ENCODE data around the gene ACHE. TPM values are rescaled to one million over a fixed set of nuclear protein-coding genes. Genes with fewer than 3 reads are reported as not detected.

The ACHE gene
- total and polyA plus RNA-seq, 7 donors: 10.7 to 99.2 (median 23.8) TPM

GRCh38 chr7:100902638-100903037 is 7.0 kb upstream of the ACHE start:
- 78 to 84% (median 81%) methylated on average over 7 of the region's 7 CpGs for WGBS, 3 donors

GRCh38 chr7:100901921-100902332 is 6.2 kb upstream of the ACHE start:
- ATAC-seq (no peak), DNase-seq (no peak)
- H3K27ac ChIP-seq: no peak overlapping the region
- no peaks in the 10 kb centered on the region for H3K9me3 ChIP-seq
- H3K36me3 ChIP-seq (ENCODE audit: insufficient read depth in 1 of 2, low read depth in 1 of 2): no peaks in the 10 kb centered on the region
- intact Hi-C loops (cut with DNase I): no loop called here
- H3K27me3 ChIP-seq (ENCODE audit: insufficient read depth in 3 of 3, low read length in 2 of 3): no peaks in the 10 kb centered on the region
- H3K4me1 ChIP-seq: no peaks in the 10 kb centered on the region
- 59 to 73% (median 64%) methylated on average over 5 of the region's 5 CpGs for WGBS, 3 donors
- H3K4me3 ChIP-seq: no peak overlapping the region
- no peak for TF ChIP-seq CTCF (IDR thresholded peaks at IDR 0.05)

More at GRCh38 chr7:100902638-100903037, 7.0 kb upstream of the ACHE start:
- TF ChIP-seq CTCF (IDR thresholded peaks at IDR 0.05): no peak
- no peaks in the 10 kb centered on the region for H3K9me3 ChIP-seq
- no peaks in the 10 kb centered on the region for H3K4me1 ChIP-seq
- no peaks in the 10 kb centered on the region for H3K36me3 ChIP-seq (ENCODE audit: insufficient read depth in 1 of 2, low read depth in 1 of 2)
- intact Hi-C loops (cut with DNase I): no loop called here
- H3K4me3 ChIP-seq: no peak overlapping the region
- H3K27me3 ChIP-seq (ENCODE audit: insufficient read depth in 3 of 3, low read length in 2 of 3): no peaks in the 10 kb centered on the region
- H3K27ac ChIP-seq: no peak overlapping the region
- no peak for ATAC-seq
- DNase-seq: no peak

GRCh38 chr7:100900978-100901377 is 5.3 kb upstream of the ACHE start:
- Histone ChIP-seq H3K4me1 (no peaks in the 10 kb centered on the region), H3K27ac (no peak overlapping the region), H3K9me3 (no peaks in the 10 kb centered on the region), H3K36me3 (ENCODE audit: insufficient read depth in 1 of 2, low read depth in 1 of 2) (no peaks in the 10 kb centered on the region), H3K27me3 (ENCODE audit: insufficient read depth in 3 of 3, low read length in 2 of 3) (peaks cover 0 to 5% (median 0%) of the 10 kb centered on the region in 3 donors), H3K4me3 (no peak overlapping the region)
- intact Hi-C loops (cut with DNase I): no loop called here
- no peak for DNase-seq
- no peak for TF ChIP-seq CTCF (IDR thresholded peaks at IDR 0.05)
- WGBS, 3 donors: 42 to 51% (median 45%) methylated on average over 2 of the region's 2 CpGs
- ATAC-seq: no peak

GRCh38 chr7:100899432-100899831 is 3.7 kb upstream of the ACHE start:
- intact Hi-C loops (cut with DNase I): loop anchor here (5.0 kb wide), 1 partner anchor 178 kb away; no protein-coding TSS in a partner anchor
- ATAC-seq (no peak), DNase-seq (no peak)
- Histone ChIP-seq H3K27ac (no peak overlapping the region), H3K4me3 (no peak overlapping the region), H3K9me3 (no peaks in the 10 kb centered on the region), H3K27me3 (ENCODE audit: insufficient read depth in 3 of 3, low read length in 2 of 3) (peaks cover 0 to 6% (median 0%) of the 10 kb centered on the region in 3 donors), H3K36me3 (ENCODE audit: insufficient read depth in 1 of 2, low read depth in 1 of 2) (no peaks in the 10 kb centered on the region), H3K4me1 (no peaks in the 10 kb centered on the region)
- TF ChIP-seq CTCF (IDR thresholded peaks at IDR 0.05): no peak
- WGBS, 3 donors: 73 to 86% (median 75%) methylated on average over 5 of the region's 5 CpGs
